ENCODE measurements around the gene AP4M1.

DNA sequence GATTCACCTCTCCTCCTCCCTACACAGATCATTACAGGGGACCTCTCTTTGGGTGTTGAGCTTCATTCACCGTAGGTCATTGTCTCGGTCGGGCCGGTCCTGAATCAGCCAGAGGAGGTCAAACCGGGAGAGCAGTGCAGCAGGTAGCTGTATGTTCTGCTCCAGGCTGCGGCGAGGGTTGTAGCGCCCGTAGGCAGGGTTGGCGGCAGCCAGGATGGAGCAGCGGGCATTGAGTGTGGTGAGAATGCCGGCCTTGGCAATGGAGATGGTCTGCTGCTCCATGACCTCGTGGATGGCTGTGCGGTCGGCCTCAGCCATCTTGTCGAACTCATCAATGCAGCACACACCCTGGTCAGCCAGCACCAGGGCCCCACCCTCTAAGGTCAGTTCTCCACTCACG, 5.7 kb upstream of the AP4M1 start:
- TF ChIP-seq, protein P1, sequence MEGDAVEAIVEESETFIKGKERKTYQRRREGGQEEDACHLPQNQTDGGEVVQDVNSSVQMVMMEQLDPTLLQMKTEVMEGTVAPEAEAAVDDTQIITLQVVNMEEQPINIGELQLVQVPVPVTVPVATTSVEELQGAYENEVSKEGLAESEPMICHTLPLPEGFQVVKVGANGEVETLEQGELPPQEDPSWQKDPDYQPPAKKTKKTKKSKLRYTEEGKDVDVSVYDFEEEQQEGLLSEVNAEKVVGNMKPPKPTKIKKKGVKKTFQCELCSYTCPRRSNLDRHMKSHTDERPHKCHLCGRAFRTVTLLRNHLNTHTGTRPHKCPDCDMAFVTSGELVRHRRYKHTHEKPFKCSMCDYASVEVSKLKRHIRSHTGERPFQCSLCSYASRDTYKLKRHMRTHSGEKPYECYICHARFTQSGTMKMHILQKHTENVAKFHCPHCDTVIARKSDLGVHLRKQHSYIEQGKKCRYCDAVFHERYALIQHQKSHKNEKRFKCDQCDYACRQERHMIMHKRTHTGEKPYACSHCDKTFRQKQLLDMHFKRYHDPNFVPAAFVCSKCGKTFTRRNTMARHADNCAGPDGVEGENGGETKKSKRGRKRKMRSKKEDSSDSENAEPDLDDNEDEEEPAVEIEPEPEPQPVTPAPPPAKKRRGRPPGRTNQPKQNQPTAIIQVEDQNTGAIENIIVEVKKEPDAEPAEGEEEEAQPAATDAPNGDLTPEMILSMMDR (IDR thresholded peaks at IDR 0.05): no peak
- no peak for TF ChIP-seq POLR2A (IDR thresholded peaks at IDR 0.05)

Data from ovary (tissue), 3 donors.